Activated naive CD8-positive, alpha-beta T cell treated with anti-CD3 and anti-CD28 coated beads for 36 hours (primary cell): ENCODE measurements around the gene ROR2. TPM values are rescaled to one million over a fixed set of nuclear protein-coding genes. Genes with fewer than 3 reads are reported as not detected.

Source experiments
- DNase-seq: peaks from one replicate; pipeline ENCODE4 v3.0.0; 2021
- H3K27ac Mint-ChIP-seq: one replicate; pipeline ENCODE4 v1.8.0; 2022; ENCODE audit warnings: mild to moderate bottlenecking, moderate library complexity, mixed read lengths
- H3K27me3 Mint-ChIP-seq: one replicate; pipeline ENCODE4 v1.8.0; 2022; ENCODE audit warnings: mild to moderate bottlenecking, mixed read lengths
- H3K36me3 Mint-ChIP-seq: one replicate; pipeline ENCODE4 v1.8.0; 2021; ENCODE audit warnings: mild to moderate bottlenecking, mixed read lengths
- H3K4me1 Mint-ChIP-seq: one replicate; pipeline ENCODE4 v1.8.0; 2021; ENCODE audit warnings: mixed read lengths
- H3K4me3 Mint-ChIP-seq: one replicate; pipeline ENCODE4 v1.8.0; 2022; ENCODE audit warnings: mild to moderate bottlenecking, moderate library complexity, mixed read lengths
- H3K9me3 Mint-ChIP-seq: one replicate; pipeline ENCODE4 v1.8.0; 2022; ENCODE audit warnings: mixed read lengths
- total RNA-seq, 2 experiments: library from RNA; stranded (reverse); gene quantifications; one replicate each; pipeline ENCODE4 v1.2.3, GENCODE V29; 2021

The ROR2 gene
- total RNA-seq, 2 experiments from 2014 or later: not detected

DNA sequence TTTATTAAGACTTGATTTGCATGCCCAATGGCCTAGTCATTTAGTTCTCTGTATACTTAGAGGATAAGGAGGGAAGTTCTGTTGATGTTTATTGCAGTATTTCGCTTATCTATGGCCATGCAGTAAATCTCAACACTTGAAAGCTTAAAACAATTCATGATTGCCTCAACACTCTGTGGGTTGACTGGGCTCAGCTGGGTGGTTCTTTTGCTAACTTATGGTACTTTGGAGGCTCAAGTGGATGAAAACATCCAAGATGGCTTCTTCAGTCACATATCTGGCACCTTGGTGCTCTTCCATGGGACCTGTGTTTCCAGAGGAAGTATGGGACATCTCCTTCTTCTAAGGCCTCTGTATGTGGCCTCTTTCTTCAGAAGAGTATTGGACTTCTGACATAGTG lies 10.3 kb upstream of the ROR2 start:
- no peak overlapping the region for H3K27ac Mint-ChIP-seq
- no peaks in the 10 kb centered on the region for H3K27me3 Mint-ChIP-seq
- H3K36me3 Mint-ChIP-seq: peaks cover 1% of the 10 kb centered on the region
- no peaks in the 10 kb centered on the region for H3K4me1 Mint-ChIP-seq
- DNase-seq: no peak
- H3K4me3 Mint-ChIP-seq: no peak overlapping the region
- H3K9me3 Mint-ChIP-seq: peaks cover 8% of the 10 kb centered on the region

DNA sequence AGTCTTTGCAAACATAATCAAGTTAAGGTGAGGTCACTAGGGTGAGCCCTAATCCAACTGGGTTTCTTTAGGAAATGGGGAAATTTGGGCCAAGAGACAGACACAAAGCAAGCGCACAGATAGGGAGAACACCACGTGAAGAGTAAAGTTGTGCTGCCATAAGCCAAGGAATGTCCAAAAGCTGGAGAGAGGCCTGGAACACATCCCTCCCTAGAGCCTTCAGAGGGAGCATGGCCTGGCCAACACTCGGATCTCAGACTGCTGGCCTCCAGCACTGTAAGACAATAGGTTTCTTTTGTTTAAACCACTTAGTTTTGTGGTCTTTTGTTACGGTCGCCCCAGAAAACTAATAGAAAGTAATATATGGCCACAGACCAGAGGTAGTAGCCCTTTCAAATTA lies 8.1 kb upstream of the ROR2 start:
- H3K27me3 Mint-ChIP-seq: peaks cover 16% of the 10 kb centered on the region
- peaks cover 1% of the 10 kb centered on the region for H3K36me3 Mint-ChIP-seq
- no peaks in the 10 kb centered on the region for H3K4me1 Mint-ChIP-seq
- no peak for DNase-seq
- H3K4me3 Mint-ChIP-seq: no peak overlapping the region
- H3K27ac Mint-ChIP-seq: no peak overlapping the region
- H3K9me3 Mint-ChIP-seq: peaks cover 6% of the 10 kb centered on the region

DNA sequence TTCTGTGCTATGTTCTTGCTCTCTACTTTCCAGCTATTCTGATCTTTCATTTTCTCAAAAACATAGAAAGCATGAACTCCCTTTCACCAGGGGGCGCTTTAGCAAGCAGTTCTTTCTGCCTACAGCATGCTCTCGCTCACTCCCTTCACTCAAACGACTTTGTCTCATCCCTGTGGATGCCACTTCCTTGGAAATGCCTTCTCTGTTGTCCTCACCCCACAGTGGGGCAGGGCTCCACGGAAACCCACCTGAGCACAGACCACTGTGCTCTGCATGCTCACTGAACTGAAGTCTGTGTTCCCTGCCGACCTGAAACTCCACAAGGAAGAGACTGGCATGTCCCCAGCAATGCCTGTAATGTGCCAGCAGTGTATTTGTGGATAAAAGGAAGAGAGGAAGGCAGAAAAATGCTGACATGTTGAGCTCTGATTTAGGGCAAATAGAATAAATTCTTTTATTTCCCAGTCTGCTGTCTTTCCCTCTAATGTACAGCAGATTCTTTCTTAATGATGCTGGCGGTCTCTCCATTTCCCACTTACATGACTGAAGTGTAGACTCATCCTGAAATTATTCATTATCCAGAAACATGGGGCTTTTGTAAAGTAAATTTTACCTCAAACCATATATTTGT lies 4.9 kb upstream of the ROR2 start:
- peak; percentile 10 for DNase-seq
- Mint-ChIP-seq H3K27ac (no peak overlapping the region), H3K4me3 (no peak overlapping the region), H3K9me3 (no peaks in the 10 kb centered on the region), H3K27me3 (peaks cover 46% of the 10 kb centered on the region), H3K36me3 (no peaks in the 10 kb centered on the region), H3K4me1 (peaks cover 4% of the 10 kb centered on the region)

DNA sequence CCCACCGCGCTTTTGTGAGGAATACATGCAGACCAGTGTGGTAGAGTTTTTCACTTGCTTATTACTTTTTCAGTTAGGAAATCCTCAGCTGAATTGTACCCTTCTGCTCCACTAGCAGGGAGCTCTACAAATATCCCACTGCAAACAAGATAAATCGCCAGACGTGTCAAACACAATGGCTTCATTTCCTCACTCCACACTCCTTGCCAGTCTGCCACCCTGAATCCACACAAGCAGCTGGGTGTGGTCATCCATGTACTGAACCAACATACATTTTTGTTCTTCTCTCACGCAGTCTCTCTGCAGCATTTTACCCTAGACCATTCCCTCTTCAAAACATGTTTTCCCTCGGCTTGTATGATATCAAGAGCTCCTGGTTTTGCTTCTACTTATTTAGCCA lies 3.7 kb upstream of the ROR2 start:
- H3K27me3 Mint-ChIP-seq: peaks cover 46% of the 10 kb centered on the region
- H3K4me3 Mint-ChIP-seq: no peak overlapping the region
- peaks cover 4% of the 10 kb centered on the region for H3K4me1 Mint-ChIP-seq
- no peaks in the 10 kb centered on the region for H3K36me3 Mint-ChIP-seq
- H3K9me3 Mint-ChIP-seq: no peaks in the 10 kb centered on the region
- no peak for DNase-seq
- H3K27ac Mint-ChIP-seq: no peak overlapping the region

DNA sequence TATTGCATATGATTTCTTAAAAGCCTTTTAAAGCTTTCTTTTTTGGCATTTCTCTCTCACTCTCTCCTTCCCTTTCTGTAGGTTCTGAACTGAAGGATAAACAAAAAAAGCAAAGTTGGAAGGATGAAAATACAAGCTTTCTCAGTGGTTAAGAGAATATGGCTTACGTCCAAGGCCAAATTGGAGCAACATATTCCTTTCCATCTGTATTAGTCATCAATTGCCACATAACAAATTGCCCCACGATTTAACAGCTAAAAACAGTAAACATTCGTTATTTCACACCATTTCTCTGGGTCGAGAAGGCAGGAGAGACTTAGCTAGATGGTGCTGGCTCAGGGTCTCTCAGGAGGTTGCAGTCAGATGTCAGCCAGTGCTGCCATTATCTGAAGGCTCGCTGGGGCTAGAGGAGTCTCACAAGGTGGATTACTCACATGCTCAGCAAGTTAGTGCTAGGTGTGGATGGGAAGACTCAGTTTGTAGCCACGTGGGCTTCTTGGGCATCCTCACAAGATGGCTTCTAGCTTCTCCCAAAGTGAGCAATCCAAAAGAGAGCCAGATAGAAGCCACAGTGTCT lies 2.0 kb upstream of the ROR2 start:
- Mint-ChIP-seq H3K4me3 (no peak overlapping the region), H3K27ac (no peak overlapping the region), H3K36me3 (no peaks in the 10 kb centered on the region), H3K4me1 (peaks cover 4% of the 10 kb centered on the region), H3K27me3 (peaks cover 60% of the 10 kb centered on the region), H3K9me3 (no peaks in the 10 kb centered on the region)
- no peak for DNase-seq

DNA sequence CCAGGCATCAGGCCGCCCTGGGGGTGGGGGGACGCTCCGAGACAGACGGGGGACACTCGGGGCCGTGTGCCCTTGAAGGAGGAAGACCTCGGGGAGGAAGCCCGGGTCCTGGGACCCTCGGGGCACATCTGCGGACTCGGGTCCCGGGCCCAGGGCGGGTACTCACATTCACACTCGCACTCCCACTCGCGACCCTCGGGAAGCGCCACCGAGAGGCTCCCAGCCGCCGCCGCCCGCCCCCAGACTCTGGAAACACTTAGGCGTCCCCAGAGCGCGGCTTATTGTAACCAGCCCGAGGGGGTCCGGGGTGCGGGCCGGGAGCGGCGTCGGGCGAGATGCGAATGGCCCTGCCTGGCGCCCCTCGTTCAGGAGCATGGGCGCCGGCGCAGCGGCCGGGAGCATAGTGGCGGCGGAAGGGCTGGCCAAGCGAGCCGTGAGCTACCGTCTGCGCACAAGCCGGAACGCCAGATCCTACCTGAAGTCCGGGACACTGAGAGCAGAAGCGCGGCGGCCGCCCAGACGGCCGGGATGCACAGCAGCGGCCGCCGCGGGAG lies 559 bp downstream of the ROR2 start:
- DNase-seq: peak; percentile 1
- peaks cover 75% of the 10 kb centered on the region for H3K27me3 Mint-ChIP-seq
- no peak overlapping the region for H3K4me3 Mint-ChIP-seq
- peaks cover 4% of the 10 kb centered on the region for H3K4me1 Mint-ChIP-seq
- H3K36me3 Mint-ChIP-seq: no peaks in the 10 kb centered on the region
- no peak overlapping the region for H3K27ac Mint-ChIP-seq
- no peaks in the 10 kb centered on the region for H3K9me3 Mint-ChIP-seq

DNA sequence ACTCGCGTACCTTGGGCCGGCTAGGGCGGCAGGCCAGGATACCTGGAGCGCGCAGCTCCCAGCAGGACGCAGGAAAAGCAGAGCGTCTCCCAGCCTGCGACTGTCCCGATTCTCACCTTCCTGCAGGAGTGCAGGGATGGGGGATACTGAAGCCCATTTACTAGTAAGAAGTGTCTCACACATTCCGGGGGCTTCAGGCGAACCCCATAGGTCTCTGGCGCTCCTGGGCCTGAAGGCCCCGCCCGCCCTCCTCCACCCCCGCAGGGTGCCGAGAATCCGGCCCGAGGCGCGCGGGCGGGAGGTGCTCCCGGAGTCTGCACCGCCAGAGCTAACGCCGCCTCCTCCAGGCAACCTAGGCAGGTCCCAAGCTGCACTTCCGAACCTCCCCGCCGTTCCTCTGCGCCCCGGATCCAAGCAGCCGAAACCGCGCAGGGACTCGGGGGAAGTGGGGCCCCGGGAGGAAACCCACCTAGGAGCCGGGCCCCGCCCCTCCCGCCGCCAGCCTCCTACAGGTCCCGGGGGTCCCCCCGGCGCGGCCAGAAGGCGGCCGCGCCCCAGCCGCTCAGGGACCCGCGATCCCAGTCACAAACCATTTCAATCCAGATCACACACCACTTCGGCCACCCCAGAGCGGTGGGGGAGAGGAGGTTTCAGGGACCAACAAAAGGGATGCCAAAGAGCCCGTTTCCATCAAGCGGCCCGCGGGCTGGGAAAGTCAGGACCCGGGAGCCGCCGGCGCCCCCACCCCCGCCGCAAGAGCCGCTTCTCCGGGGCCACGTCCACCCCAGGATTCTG lies 1.2 kb downstream of the ROR2 start:
- H3K4me3 Mint-ChIP-seq: no peak overlapping the region
- DNase-seq: peak; percentile 44
- no peaks in the 10 kb centered on the region for H3K9me3 Mint-ChIP-seq
- peaks cover 76% of the 10 kb centered on the region for H3K27me3 Mint-ChIP-seq
- H3K36me3 Mint-ChIP-seq: no peaks in the 10 kb centered on the region
- no peak overlapping the region for H3K27ac Mint-ChIP-seq
- peaks cover 4% of the 10 kb centered on the region for H3K4me1 Mint-ChIP-seq

DNA sequence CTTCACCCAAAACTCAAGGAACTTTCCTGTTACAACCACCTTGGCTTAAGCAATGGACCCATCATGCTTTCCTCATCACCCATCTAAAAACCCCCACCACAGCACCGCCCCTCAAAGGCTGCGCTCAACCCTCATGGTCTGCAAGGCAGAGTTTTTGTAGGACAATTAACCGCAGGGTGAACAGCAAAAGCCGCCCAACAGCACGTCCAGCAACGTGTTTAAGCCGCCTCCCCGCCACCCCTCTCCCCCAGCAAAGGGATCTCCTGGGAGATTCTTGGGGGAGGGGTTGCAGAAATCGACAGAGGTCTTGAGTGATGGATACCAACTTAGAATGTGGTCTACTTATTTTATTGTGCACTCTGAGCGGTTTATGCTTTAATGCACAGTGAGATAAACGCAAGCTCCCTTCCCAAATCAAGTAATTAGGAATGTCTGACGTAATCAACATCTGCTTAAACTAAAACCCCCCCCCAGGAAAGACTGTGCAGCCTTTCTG lies 1.9 kb downstream of the ROR2 start:
- Mint-ChIP-seq H3K4me3 (no peak overlapping the region), H3K27ac (no peak overlapping the region)

DNA sequence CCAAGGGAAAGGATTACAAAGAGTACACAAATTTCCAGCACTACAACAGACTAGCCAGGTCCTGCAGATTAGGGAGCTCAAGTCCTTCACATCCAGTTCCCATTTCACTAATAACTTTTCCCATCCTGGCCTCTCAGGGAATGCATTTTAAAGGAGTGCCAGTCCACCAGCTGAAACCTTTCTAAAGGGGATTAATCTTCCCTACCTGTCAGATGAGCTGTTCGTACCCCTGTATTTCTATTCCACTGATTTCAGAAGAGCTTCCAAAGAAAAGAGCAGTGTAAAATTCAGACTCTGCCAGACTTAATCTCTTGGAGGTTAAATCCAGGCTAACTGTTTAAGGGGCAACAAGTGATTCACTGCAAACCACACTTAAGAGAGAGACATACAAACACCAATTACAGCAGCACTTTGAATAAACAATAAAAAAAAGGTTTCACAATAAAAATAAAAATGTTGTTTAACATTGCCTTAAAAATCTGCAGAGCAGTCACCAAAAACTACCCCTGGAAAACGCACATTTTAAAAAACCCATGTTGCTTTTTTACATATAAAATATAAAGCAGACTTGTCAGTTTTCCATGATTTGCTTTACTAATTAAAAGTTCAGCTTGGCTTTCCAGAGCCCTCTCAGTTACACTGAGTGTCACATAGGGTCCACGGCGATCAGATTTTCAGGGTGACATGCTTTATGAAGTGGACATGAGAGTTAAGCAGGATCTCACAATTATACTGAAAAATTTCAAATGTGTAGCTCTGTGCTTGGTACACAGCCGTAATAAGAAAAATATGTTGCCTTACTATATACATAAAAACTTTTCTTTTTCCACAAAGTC lies 3.2 kb downstream of the ROR2 start:
- Mint-ChIP-seq H3K4me1 (peaks cover 4% of the 10 kb centered on the region), H3K9me3 (no peaks in the 10 kb centered on the region), H3K4me3 (no peak overlapping the region), H3K27me3 (peaks cover 70% of the 10 kb centered on the region), H3K36me3 (no peaks in the 10 kb centered on the region), H3K27ac (no peak overlapping the region)
- DNase-seq: no peak

More for the DNA sequence above, 1.9 kb downstream of the ROR2 start:
- DNase-seq: no peak
- H3K4me1 Mint-ChIP-seq: peaks cover 4% of the 10 kb centered on the region
- H3K27me3 Mint-ChIP-seq: peaks cover 76% of the 10 kb centered on the region
- H3K9me3 Mint-ChIP-seq: no peaks in the 10 kb centered on the region
- H3K36me3 Mint-ChIP-seq: no peaks in the 10 kb centered on the region

DNA sequence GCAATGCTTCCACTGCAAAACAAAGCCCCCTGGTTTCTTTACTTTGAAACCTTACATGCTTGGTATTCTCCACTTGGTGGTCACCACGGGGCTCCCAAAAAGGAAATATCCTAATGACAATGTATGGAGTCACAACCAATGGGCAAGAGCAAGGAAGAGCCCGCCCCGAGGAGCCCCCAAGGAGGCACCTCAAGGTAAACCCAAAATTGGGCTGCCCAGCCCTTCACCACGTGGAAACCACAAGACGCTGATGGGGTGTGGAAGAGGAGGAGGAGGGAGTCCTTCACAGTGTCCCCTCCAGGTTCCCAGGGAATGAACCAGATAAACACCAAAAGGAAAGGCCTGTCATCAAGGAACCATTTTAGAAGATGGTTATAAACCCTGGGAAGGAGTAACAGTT lies 3.8 kb downstream of the ROR2 start:
- Mint-ChIP-seq H3K9me3 (no peaks in the 10 kb centered on the region), H3K4me3 (no peak overlapping the region), H3K27me3 (peaks cover 63% of the 10 kb centered on the region), H3K27ac (no peak overlapping the region), H3K4me1 (peaks cover 4% of the 10 kb centered on the region), H3K36me3 (no peaks in the 10 kb centered on the region)
- no peak for DNase-seq

DNA sequence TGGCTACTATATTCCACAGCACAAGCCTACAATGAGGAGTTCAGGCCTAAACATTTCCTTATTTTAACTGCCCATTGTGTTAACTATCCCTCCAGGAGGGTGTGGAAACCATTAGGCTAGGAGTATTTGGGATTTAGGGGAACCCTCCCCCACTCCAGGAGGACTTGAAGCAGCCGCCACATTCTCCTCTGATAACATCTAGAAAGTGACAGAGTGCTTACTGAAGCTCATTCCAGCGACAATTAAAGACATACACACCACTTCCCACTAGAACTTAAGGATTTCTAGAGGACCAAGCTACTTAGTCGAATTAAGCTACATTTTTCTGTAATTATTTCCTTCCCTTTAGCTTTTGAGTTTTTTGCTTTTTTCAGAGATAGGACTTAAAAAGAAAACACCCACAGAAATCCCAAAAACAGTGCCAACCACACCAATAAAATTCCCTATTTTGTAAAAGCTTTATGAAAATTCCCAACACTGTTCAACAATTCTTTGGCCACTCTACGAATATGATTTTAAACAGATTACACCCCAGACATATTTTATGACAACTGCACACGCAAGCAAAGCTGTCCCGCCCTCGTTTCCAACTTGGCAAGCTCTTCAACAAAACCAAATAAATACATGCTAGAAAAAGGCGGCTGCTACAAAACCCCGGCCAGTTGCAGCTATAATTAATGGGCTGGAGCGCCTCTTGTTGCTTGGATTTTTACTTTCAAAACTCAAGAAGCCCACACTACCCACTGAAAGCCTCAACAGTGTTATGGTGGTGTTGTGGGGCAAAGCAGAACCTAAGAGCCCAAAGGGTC lies 4.5 kb downstream of the ROR2 start:
- Mint-ChIP-seq H3K4me1 (peaks cover 2% of the 10 kb centered on the region), H3K27ac (no peak overlapping the region), H3K4me3 (no peak overlapping the region), H3K36me3 (no peaks in the 10 kb centered on the region), H3K9me3 (no peaks in the 10 kb centered on the region), H3K27me3 (peaks cover 56% of the 10 kb centered on the region)
- DNase-seq: no peak

DNA sequence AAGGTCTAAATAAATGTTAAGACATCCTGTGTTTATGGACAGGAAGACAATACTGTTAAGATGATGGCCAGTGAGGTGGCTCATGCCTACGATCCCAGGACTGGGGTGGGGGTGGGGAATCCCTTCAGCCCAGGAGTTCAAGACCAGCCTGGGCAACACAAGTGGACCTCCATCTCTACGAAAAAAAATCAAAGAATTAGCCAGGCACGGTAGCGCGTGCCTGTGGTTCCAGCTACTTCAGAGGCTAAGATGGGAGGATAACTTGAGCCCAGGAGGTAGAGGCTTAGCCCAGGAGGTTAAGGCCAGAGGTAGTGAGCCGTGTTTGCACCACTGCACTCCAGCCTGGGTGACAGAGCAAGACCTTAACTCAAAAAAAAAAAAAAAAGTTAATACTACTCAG lies 5.3 kb downstream of the ROR2 start:
- Mint-ChIP-seq H3K9me3 (no peaks in the 10 kb centered on the region), H3K4me1 (no peaks in the 10 kb centered on the region), H3K27ac (no peak overlapping the region), H3K36me3 (no peaks in the 10 kb centered on the region), H3K27me3 (peaks cover 53% of the 10 kb centered on the region), H3K4me3 (no peak overlapping the region)
- DNase-seq: no peak

DNA sequence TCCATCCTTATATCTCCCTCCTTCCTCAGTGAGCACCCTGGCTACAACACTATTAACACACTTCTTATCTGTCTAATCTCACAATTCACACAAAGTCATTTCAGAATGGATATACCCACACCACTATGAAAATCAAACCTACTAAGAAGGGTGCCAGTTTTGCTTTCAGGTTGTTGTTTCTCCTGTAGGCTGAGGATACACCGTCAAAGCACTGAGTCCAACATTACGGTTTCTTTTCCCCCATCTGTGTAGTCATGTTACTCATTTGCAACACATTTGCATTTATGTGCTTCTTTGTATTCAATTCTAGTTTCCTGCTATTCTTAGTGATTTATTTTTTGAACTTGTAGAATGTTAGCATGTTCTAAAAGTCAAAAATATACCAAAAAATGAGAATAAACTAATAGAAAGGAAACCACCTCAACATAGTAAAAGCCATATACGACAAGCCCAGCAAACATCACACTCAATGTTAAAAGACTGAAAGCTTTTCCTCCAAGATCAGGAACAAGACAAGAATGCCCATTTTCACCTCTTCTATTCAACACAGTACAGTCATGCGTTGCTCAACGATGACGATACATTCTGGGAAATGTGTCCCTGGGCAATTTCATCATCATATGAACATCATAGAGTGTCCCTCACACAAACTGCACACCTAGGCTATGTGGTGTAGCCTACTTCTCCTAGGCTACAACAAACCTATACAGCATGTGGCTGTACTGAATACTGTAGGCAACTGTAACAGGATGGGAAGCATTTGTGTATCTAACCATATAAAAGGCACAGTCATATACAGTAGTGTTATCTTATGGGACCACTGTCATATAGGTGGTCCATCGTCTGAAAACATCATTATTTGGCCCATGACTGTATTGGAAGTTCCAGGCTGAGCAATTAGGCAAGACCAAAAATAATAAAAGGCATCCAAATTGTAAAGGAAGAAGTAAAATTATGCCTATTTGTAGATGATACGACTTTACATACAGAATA lies 6.3 kb downstream of the ROR2 start:
- no peaks in the 10 kb centered on the region for H3K9me3 Mint-ChIP-seq
- peaks cover 53% of the 10 kb centered on the region for H3K27me3 Mint-ChIP-seq
- no peaks in the 10 kb centered on the region for H3K4me1 Mint-ChIP-seq
- no peak overlapping the region for H3K4me3 Mint-ChIP-seq
- no peak overlapping the region for H3K27ac Mint-ChIP-seq
- no peaks in the 10 kb centered on the region for H3K36me3 Mint-ChIP-seq
- DNase-seq: no peak
